ENCODE data around the gene EVX2.

EVX2 gene

GRCh38 chr2:176067589-176068418, 16.0 kb downstream of the EVX2 start:
- DNase-seq (ENCODE audit: low read depth in 2 of 3, low spot score in 2 of 3), result no peak

- no peak for DNase-seq (ENCODE audit: low read depth in 2 of 3, low spot score in 2 of 3)
Measured at GRCh38 chr2:176066645-176067588, 16.8 kb downstream of the EVX2 start.

DNA sequence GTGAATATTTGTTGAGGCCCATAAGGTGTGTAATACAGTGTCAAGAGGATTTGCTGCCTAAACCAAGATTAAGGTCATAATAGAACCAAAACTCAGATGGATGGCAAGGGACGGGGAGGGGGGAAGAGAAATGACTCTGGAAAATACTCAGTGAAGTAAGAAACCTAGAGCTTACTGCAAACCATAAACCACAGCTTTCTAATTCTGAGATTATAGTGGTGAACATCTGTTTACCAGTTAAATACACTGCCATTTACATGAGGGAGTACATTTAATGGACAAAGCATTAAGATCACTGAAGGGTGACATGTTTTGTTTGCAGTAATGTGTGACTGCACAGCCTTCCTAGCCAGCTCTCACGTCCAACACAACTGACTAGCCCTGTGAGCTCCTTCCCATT, 19.8 kb downstream of the EVX2 start:
- DNase-seq (ENCODE audit: low read depth in 2 of 3, low spot score in 2 of 3), result no peak

- no peak for DNase-seq (ENCODE audit: low read depth in 2 of 3, low spot score in 2 of 3)
Measured at GRCh38 chr2:176056406-176056805, 27.4 kb downstream of the EVX2 start.

- DNase-seq (ENCODE audit: low read depth in 2 of 3, low spot score in 2 of 3), result no peak
Measured at GRCh38 chr2:176039375-176039774, 44.4 kb downstream of the EVX2 start.

DNA sequence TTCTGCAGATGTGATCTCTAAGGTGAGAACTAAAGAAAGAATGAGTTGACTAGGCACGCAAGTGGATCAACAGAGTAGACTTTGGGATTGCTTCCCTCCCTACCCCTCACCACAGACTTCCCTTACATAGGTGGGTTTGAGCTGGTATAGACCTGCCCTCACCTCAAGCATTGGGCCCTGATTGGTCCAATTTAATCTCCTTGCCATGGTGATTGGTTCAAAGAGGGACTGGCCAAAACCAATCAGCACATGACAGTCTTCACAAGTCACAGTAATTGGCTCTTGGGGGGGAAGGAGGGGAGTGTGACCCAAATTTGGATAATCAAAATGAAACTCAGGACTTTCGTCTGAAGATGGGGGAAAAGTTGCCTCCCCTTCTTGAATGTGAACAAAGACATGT, 45.1 kb downstream of the EVX2 start:
- no peak for DNase-seq (ENCODE audit: low read depth in 2 of 3, low spot score in 2 of 3)

DNA sequence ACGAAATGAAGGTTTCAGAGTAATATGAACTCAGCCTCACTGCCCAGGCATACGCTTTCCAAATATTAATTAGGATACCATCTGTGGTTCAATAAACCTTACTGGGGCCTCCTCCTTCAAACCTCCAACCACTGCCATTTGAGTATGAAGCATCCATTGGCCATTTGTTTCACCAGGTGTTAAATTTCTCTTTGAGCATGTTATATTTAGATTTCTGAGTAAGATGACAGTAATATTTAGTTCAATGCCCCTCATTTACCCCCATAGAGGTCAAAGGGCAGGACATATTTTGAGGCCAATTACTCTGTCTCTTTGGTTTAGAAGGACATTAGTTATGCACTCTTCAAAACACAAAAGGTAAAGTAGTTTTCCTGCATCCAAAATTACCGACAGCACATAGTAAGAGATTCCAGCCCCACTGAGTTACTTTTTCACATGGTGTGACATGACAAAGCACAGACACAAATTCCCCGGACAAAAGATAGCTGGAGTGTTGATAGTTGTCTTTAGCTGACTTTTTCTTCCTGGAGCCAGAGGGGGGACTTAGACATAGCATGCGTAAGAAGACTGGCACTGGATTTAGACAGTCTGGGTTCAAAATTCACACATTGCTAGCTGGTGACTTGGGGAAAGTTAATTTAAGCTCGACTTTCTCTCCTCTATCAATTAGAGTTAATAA, 48.6 kb downstream of the EVX2 start:
- DNase-seq (ENCODE audit: low read depth in 2 of 3, low spot score in 2 of 3), result no peak

- DNase-seq (ENCODE audit: low read depth in 2 of 3, low spot score in 2 of 3), result no peak
Measured at GRCh38 chr2:176027806-176028205, 56.0 kb downstream of the EVX2 start.

Data from activated CD8-positive, alpha-beta memory T cell treated with anti-CD3 and anti-CD28 coated beads for 48 hours (primary cell).